SK-N-SH treated with all-trans-retinoic acid at 6 μM for 48 hours (cell line): ENCODE results near the gene BIRC3.

Experiments
- ATAC-seq: fragments of 200-7000 bp; cut with Tn5 transposase; 3 replicates; pipeline ENCODE4 v1.9.1; 2020; ENCODE audit warnings: mild to moderate bottlenecking, moderate library complexity
- ARNTL ChIP-seq: fragments of 450-650 bp; formaldehyde crosslinking; IDR thresholded peaks from 2 replicates; pipeline ENCODE4 v1.5.0; 2020; ENCODE audit warnings: low read depth, mild to moderate bottlenecking, moderate library complexity, borderline replicate concordance
- BACH2 ChIP-seq: fragments of 250-450 bp; sonication (Bioruptor Pico); IDR thresholded peaks from 2 replicates; pipeline ENCODE4 v1.9.0; 2021; ENCODE audit warnings: mild to moderate bottlenecking, borderline replicate concordance
- CSDC2 ChIP-seq: fragments of 250-450 bp; sonication (Bioruptor Pico); IDR thresholded peaks from 2 replicates; pipeline ENCODE4 v1.5.0; 2020; ENCODE audit warnings: mild to moderate bottlenecking, moderate library complexity
- ESRRG ChIP-seq: fragments of 250-450 bp; sonication (Bioruptor Pico); IDR thresholded peaks from 2 replicates; pipeline ENCODE4 v1.6.1; 2021; ENCODE audit warnings: mild to moderate bottlenecking
- ISL1 ChIP-seq: fragments of 250-450 bp; sonication (Bioruptor Pico); IDR thresholded peaks from 2 replicates; pipeline ENCODE4 v2.1.2; 2022; ENCODE audit warnings: mild to moderate bottlenecking, moderate library complexity
- OSR1 ChIP-seq: fragments of 250-450 bp; sonication (Bioruptor Pico); IDR thresholded peaks from 2 replicates; pipeline ENCODE4 v1.8.0; 2022; ENCODE audit warnings: moderate library complexity, mild to moderate bottlenecking, inconsistent platforms
- PPARA ChIP-seq: fragments of 250-450 bp; sonication (Bioruptor Pico); IDR thresholded peaks from 2 replicates; pipeline ENCODE4 v1.5.0; 2020; ENCODE audit warnings: mild to moderate bottlenecking, borderline replicate concordance
- SNAI2 ChIP-seq: fragments of 250-450 bp; sonication (Bioruptor Pico); IDR thresholded peaks from 2 replicates; pipeline ENCODE4 v1.5.0; 2020; ENCODE audit warnings: mild to moderate bottlenecking, moderate library complexity
- TOX ChIP-seq: fragments of 250-450 bp; sonication (Bioruptor Pico); IDR thresholded peaks from 2 replicates; pipeline ENCODE4 v1.8.0; 2021; ENCODE audit warnings: mild to moderate bottlenecking, moderate library complexity, borderline replicate concordance
- ZFP3 ChIP-seq: fragments of 250-450 bp; sonication (Bioruptor Pico); IDR thresholded peaks from 2 replicates; pipeline ENCODE4 v1.5.0; 2020; ENCODE audit warnings: mild to moderate bottlenecking, moderate library complexity
- ZFP30 ChIP-seq: fragments of 450-650 bp; formaldehyde crosslinking; IDR thresholded peaks from 2 replicates; pipeline ENCODE4 v1.5.0; 2022; ENCODE audit warnings: mild to moderate bottlenecking, moderate library complexity
- ZNF565 ChIP-seq: fragments of 450-650 bp; formaldehyde crosslinking; conservative IDR thresholded peaks from 2 replicates; pipeline ENCODE4 v1.5.0; 2020; ENCODE audit warnings: low read depth, mild to moderate bottlenecking, moderate library complexity
- ZNF70 ChIP-seq: fragments of 450-650 bp; formaldehyde crosslinking; IDR thresholded peaks from 2 replicates; pipeline ENCODE4 v1.5.0; 2020; ENCODE audit warnings: mild to moderate bottlenecking, moderate library complexity
- ZNF8 ChIP-seq: fragments of 450-650 bp; formaldehyde crosslinking; IDR thresholded peaks from 2 replicates; pipeline ENCODE4 v1.5.0; 2020; ENCODE audit warnings: mild to moderate bottlenecking, moderate library complexity
- TF ChIP-seq, protein P1 (sequence below): fragments of 250-450 bp; sonication (Bioruptor Pico); IDR thresholded peaks from 2 replicates; pipeline ENCODE4 v1.8.0; 2020; ENCODE audit warnings: mild to moderate bottlenecking, moderate library complexity, borderline replicate concordance
- TF ChIP-seq, protein P2 (sequence below): fragments of 250-450 bp; sonication (Bioruptor Pico); IDR thresholded peaks from 2 replicates; pipeline ENCODE4 v1.5.1; 2020; ENCODE audit warnings: low read depth, mild to moderate bottlenecking, moderate library complexity
- TF ChIP-seq, protein P3 (sequence below): fragments of 250-450 bp; sonication (Bioruptor Pico); IDR thresholded peaks from 2 replicates; pipeline ENCODE4 v1.5.1; 2021; ENCODE audit warnings: mild to moderate bottlenecking, moderate library complexity
- TF ChIP-seq, protein P4 (sequence below): fragments of 250-450 bp; sonication (Bioruptor Pico); IDR thresholded peaks from 2 replicates; pipeline ENCODE4 v1.8.0; 2021; ENCODE audit warnings: low read depth, mild to moderate bottlenecking, moderate library complexity, borderline replicate concordance

BIRC3 gene

DNA sequence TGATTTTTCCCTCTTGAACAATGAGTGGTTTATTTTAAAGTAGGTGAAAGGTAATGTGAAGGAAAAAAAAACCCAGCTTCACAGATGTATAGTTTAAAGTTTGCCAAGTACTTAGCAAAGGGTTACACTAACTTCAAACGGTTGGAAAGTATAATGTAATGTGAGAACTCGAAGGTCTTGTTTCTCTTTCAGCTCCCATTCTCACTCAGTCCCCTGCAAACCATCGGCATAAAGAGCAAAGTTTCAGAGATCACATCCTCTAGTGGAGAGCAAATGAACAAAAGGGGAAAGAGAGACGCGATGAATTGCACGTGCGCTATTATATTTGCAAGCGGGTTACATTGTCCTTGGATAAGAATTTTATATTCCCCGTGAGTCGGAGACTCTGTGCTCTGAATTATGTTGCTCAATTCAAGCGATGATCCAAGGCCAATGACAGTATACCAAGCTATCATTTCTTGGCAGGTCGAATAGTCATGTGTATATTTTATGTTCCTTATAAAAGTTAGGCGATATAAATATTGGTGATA lies 37.6 kb upstream of the BIRC3 start:
- peak; percentile 13; the same call in 1 of the 3 replicates for ATAC-seq
- TF ChIP-seq, protein P1, sequence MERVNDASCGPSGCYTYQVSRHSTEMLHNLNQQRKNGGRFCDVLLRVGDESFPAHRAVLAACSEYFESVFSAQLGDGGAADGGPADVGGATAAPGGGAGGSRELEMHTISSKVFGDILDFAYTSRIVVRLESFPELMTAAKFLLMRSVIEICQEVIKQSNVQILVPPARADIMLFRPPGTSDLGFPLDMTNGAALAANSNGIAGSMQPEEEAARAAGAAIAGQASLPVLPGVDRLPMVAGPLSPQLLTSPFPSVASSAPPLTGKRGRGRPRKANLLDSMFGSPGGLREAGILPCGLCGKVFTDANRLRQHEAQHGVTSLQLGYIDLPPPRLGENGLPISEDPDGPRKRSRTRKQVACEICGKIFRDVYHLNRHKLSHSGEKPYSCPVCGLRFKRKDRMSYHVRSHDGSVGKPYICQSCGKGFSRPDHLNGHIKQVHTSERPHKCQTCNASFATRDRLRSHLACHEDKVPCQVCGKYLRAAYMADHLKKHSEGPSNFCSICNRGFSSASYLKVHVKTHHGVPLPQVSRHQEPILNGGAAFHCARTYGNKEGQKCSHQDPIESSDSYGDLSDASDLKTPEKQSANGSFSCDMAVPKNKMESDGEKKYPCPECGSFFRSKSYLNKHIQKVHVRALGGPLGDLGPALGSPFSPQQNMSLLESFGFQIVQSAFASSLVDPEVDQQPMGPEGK (CRISPR knock-in tag) = no peak

DNA sequence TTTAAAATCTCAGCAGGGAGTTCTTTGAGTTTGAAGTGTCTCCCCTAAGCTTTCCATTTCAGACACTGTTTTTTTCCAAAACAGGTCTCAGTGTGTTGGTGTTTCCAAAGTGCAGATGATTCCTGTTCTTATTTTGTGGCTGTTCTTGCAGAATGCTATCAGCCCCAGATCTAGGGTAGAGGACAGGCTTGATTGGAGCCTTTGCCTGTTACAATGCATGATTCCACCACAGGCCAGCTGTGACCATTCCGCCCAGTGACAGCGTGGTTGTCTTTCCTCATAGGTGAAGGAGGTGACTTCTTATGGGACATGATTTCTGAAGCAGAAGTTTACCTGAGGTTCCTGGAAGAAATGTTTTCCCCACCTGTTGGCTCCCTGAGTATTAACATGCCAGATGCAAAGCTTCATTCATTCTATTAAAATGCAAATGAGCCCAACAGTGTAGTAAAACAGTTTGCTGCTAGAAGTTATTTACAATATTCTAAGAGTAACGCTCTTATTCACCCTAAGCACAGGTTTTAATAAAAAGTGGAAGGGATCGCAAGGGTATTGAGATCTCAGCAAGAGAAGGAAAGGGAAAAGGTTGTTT lies 36.9 kb upstream of the BIRC3 start:
- no peak for TF ChIP-seq ESRRG (CRISPR knock-in tag)
- TF ChIP-seq CSDC2 (CRISPR knock-in tag) = no peak
- TF ChIP-seq ZFP30 (CRISPR knock-in tag) = no peak
- TF ChIP-seq, protein P2, sequence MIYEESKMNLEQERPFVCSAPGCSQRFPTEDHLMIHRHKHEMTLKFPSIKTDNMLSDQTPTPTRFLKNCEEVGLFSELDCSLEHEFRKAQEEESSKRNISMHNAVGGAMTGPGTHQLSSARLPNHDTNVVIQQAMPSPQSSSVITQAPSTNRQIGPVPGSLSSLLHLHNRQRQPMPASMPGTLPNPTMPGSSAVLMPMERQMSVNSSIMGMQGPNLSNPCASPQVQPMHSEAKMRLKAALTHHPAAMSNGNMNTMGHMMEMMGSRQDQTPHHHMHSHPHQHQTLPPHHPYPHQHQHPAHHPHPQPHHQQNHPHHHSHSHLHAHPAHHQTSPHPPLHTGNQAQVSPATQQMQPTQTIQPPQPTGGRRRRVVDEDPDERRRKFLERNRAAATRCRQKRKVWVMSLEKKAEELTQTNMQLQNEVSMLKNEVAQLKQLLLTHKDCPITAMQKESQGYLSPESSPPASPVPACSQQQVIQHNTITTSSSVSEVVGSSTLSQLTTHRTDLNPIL (CRISPR knock-in tag) = no peak
- no peak for TF ChIP-seq TOX
- no peak for TF ChIP-seq PPARA
- TF ChIP-seq ZNF70 = no peak
- no peak for ATAC-seq

DNA sequence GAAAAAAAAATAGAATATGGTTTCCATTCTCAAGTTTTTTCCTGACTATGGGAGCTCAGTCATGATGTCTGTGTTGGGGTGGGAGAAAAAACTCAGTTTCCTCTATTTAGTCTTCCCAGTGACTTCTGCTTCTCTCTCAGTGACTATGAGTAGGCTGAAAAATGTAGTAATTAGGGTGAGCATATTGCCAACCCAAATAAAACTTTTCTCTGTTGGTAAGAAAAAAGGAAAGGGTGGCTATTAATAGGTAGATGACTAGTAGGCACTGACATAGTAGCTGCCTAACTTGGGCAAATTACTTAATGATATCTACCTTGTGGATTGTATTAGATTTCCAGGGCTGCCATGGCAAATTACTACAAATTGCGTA lies 34.2 kb upstream of the BIRC3 start:
- peak; percentile 40 for ATAC-seq
- TF ChIP-seq ISL1 (no peak), ZFP3 (no peak), BACH2 (CRISPR knock-in tag) (no peak)
- TF ChIP-seq, protein P2 (CRISPR knock-in tag) = no peak
- TF ChIP-seq, protein P3, sequence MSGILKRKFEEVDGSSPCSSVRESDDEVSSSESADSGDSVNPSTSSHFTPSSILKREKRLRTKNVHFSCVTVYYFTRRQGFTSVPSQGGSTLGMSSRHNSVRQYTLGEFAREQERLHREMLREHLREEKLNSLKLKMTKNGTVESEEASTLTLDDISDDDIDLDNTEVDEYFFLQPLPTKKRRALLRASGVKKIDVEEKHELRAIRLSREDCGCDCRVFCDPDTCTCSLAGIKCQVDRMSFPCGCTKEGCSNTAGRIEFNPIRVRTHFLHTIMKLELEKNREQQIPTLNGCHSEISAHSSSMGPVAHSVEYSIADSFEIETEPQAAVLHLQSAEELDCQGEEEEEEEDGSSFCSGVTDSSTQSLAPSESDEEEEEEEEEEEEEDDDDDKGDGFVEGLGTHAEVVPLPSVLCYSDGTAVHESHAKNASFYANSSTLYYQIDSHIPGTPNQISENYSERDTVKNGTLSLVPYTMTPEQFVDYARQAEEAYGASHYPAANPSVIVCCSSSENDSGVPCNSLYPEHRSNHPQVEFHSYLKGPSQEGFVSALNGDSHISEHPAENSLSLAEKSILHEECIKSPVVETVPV (CRISPR knock-in tag) = no peak
- TF ChIP-seq, all 23 proteins: peak for 0

DNA sequence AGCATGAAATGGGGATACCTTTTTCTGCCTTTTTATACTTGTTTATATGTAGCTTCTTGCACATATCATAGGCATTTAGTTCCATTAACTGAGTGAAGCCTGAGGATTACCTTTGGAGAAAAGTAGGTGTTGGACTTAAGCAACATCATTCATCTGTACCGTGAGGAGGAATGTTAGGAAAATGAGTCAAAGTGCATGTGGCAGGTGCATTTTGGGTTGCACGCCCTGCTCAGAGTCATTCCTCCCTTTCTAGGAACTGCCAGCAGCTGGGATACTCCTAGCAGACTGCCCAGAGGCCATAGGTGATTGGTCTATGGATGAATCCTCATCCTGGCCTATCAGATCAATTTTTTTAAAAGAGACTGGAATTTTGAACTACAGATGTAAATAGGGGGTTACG lies 33.3 kb upstream of the BIRC3 start:
- no peak for TF ChIP-seq TOX
- no peak for TF ChIP-seq ZFP3
- TF ChIP-seq OSR1 (CRISPR knock-in tag) = no peak
- no peak for TF ChIP-seq ZNF70
- TF ChIP-seq ZNF8 (CRISPR knock-in tag) = no peak
- TF ChIP-seq ARNTL (CRISPR knock-in tag) = no peak
- TF ChIP-seq, protein P2 (CRISPR knock-in tag) = no peak
- TF ChIP-seq ZNF565 (CRISPR knock-in tag) = no peak
- no peak for TF ChIP-seq SNAI2 (CRISPR knock-in tag)
- TF ChIP-seq, protein P3 (CRISPR knock-in tag) = no peak
- TF ChIP-seq BACH2 (CRISPR knock-in tag) = no peak
- no peak for TF ChIP-seq PPARA
- TF ChIP-seq, protein P1 (CRISPR knock-in tag) = no peak
- TF ChIP-seq ISL1 = no peak
- no peak for TF ChIP-seq ZFP30 (CRISPR knock-in tag)
- no peak for TF ChIP-seq ESRRG (CRISPR knock-in tag)
- TF ChIP-seq, protein P4, sequence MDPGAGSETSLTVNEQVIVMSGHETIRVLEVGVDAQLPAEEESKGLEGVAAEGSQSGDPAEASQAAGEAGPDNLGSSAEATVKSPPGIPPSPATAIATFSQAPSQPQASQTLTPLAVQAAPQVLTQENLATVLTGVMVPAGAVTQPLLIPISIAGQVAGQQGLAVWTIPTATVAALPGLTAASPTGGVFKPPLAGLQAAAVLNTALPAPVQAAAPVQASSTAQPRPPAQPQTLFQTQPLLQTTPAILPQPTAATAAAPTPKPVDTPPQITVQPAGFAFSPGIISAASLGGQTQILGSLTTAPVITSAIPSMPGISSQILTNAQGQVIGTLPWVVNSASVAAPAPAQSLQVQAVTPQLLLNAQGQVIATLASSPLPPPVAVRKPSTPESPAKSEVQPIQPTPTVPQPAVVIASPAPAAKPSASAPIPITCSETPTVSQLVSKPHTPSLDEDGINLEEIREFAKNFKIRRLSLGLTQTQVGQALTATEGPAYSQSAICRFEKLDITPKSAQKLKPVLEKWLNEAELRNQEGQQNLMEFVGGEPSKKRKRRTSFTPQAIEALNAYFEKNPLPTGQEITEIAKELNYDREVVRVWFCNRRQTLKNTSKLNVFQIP (CRISPR knock-in tag) = no peak
- no peak for ATAC-seq
